Stimulated activated CD8-positive, alpha-beta memory T cell treated with anti-CD3 and anti-CD28 coated beads, Interleukin-12 subunit alpha, Interleukin-12 subunit beta, amount 100 ng/mL, for 4 hours (primary cell): Measurements from ENCODE around the gene CERT1.
A peak's percentile ranks its signal among the peaks of the same experiment; 100 is the strongest.
"Not testable (repeated sequence)": the region's sequence is repeated elsewhere in the genome, so short reads cannot be mapped to it uniquely, and the experiment has no call there.

Source experiments
- DNase-seq: peaks from one replicate; pipeline ENCODE4 v3.0.0-alpha.2; 2020; ENCODE audit warnings: low read depth

CERT1 gene

DNA sequence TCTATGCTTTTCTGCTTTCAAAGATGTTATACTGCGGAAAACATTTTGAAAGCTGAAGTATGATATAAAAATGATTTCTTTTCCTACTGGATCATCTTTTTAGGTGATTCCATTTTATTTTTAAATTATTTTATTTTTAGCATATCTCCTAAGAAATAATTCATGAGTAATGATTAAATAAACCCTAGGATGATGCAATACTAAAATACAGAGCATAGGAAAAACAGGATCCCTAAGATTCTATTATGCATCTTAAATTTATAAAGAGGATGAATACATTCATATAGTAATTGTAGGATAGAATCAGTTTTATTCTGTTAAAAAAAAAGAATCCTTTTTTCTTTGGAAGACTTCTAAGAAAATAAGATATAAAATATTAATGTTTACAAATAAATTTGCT is 11.1 kb upstream of the CERT1 start:
- DNase-seq: no peak

DNA sequence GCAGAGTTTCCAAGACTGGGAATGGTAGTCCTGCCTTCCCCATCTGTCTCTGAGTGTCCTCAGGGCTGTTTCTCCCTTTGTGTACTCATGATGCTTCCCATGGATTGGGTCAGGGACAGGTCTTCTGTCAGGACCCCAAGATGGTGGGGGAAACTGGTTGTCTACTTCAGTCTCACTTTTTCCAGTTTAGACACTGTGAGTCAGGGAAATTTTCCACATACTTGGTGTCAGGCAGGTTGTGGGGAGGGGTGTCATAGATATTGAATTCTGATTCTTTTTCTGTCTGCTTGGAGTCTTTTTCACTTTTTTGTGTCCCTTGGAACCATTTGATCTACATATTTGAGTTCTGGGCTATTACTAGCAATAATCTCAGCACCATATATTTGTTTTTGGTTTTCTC is 10.6 kb upstream of the CERT1 start:
- DNase-seq: no peak

DNA sequence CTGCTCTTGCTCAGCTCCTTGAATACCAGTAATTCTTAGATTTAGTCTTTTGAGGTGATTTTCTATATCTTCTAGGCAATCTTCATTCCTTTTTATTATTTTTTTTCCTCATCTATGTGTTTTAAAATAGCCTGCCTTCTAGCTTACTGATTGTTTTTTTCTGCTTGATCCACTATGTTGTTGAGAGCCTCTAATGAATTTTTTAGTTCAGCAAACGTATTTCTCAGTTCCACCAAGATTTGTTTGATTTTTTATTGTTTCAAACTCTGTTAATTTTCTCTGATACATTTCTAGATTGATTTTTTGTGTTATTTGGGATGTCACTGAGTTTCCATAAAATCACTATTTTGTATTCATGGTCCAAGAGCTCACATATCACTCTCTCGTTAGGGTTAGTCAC is 9.8 kb upstream of the CERT1 start:
- DNase-seq: no peak

DNA sequence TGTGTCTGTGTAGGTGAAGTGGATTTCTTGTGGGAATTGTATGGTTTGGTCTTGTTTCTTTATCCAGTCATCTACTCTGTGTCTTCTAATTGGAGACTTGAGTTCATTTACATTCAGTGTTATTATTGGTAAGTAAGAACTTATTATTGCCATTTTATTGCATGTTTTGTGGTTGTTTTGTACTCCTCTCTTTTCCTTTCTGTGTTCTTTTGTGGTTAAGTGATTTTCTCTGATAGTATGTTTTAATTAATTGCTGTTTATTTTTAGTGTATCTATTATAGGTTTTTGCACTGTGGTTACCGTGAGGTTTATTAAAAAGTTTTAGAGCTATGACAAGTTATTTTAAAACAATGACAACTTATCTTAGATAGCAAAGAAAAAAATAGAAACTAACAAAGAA is 8.3 kb upstream of the CERT1 start:
- no peak for DNase-seq

DNA sequence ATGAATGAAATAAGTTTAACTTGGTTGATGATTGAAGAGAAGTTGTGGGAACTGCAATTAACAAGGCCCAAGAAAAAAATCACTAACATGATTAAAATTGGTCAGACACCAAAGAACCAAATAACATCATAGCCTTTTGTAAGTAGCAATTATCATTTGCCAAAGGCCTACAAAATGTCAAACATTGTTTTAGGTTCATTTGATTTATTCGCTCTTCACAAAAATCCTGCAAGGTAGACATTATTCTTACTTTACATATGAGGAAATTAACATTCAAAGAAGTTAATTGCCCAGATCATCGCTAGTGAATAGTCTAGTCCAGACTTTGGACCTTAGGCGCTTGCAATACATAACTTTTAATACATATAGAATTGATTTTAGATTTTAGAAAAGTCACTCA is 2.9 kb upstream of the CERT1 start:
- no peak for DNase-seq

DNA sequence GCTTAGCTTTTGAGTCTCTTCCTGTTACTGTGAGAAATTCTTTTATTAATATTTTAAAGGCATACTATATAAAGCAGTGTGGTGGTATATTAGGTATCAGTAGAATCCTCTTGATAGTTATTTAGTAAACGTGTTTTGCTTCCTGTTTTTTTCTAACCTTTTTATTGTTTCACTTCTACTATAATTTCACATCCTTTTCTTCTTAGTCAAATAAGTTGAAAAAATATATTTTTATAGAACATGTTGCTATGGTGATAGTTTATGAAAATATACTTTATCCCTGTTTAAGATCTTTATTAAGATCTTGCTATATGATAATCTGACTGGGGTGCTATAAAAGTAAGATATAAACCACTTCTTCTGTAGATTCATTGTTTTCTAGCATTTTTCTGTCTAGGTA is 2.4 kb upstream of the CERT1 start:
- no peak for DNase-seq

DNA sequence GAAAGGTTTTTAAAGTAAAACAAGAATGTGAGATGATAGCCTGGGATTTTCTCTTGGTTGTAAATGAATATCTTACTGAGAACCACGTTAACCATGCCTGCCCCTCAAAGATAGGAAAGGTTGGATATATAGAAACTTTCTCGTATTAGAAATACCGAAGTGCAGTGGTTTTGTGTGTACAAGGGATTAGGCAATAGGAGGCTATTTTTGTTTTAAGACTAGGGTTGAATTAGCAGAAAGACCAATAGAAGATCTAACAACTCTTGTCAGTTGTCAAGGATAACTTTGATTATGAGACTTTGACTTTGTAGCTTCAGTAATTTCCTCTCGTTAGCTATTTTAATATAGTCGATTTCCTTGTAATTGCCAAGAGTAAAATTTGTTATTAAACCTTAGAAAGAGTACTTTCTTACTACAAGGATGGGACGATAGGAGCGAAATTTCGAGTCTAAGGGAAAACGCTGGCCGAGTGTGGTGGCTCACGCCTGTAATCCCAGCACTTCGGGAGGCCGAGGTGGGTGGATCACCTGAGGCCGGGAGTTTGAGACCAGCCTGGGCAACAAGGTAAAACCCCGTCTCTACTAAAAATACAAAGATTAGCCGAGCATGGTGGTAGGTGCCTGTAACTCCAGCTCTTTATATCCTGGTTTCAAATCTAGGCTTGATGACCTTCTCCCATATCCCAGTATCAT is 1.1 kb upstream of the CERT1 start:
- DNase-seq: no peak

DNA sequence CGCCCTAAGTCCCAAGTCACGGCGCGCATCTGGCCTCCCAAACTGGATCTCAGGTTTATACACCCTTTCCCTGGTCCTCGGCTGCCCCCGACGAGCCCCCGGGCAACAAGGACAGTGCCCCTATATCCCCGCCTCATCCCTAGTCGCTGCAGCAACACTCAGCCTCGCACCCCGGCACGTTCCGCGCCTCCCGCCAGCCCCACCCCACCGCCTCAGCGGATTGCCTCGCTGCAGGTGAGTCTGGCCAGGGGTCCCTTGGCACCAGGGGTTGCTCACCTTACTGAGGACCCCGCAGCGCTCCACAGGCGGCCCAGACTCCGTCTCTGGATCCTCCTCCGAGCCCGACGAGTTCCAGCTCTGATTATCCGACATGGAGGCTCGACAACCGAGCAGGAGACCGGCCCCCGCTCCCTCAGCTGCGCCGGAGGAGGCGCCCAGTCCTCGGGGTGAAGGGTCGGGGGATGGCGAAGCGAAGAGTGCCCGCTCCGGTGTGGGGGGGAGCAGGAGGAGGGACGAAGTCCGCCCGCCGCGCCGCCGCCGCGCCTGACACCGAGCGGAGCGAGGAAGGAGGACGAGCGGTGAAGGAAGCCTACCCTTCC is 494 bp downstream of the CERT1 start:
- DNase-seq: peak; percentile 37

DNA sequence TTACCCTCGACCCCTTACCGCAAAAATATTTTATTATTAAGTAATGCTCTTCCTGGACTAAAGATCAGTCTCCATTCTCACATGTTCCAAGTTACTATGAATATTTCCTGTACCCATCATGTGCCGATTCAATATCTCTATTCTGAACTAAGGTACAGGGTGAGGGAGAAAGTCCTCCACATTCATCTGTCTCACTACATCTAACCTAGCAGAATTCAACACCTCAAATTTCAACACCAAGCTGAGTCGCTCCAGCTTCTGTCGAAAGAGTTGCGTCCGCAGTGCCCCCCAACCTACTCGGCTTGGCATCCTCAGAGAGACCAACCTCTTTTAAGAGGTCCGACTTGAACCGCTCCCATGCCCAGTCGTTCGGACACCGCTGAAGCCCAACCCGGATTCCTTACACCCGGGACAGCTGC is 1.0 kb downstream of the CERT1 start:
- DNase-seq: no peak

DNA sequence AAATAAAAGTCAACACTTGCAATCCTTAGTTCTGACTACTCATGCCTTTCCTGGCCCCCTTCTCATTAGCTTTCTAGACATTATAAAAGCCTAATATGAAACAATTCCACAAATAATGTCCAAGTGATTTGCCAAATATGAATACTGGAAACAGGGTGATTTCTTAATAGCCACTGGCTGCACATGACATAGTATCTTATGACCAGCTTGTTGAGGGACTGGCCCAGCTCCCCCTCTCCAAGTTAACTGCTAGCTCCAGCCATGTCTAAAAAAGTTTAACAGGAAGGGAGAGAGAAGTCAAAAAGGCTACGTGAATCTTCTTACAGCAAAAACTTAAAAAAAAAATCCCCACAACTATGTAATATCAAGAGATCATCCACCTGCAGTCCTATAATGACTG is 1.5 kb downstream of the CERT1 start:
- DNase-seq: no peak

DNA sequence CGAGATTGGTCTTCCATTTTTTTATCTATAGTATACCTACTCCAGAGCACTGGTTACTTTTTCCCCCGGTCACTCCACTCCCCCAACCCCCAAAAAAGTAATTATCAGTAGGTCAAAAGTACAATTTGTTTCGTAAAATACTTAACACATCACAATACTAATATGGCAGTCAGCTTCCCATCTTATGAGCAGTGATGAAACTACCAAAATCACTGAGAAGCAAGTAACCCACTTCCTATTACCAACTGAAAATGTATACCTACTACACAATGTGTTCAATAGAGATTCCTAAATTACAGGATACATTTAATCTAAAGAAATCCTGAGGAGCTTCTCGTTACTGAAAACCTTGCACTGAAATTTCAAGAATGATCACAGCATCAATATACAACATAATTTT is 1.9 kb downstream of the CERT1 start:
- no peak for DNase-seq

DNA sequence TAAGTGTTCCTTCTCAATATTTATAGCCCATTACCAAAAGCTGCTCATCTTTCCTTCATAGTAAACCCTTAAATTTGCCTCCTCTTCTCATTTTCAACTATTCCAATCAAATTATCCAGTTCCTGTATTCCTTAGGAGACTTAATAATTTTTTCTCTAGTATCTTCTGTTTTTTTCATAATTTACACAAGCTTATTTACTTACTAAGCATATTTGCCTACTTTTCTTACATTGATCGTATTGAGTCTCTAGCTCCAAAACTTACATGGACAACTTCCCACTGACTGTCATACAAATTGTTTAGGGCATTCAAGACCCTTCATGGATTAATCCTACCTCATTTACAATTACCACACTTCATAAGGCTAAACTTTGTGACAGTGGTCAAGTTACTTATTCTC is 3.6 kb downstream of the CERT1 start:
- DNase-seq: no peak

DNA sequence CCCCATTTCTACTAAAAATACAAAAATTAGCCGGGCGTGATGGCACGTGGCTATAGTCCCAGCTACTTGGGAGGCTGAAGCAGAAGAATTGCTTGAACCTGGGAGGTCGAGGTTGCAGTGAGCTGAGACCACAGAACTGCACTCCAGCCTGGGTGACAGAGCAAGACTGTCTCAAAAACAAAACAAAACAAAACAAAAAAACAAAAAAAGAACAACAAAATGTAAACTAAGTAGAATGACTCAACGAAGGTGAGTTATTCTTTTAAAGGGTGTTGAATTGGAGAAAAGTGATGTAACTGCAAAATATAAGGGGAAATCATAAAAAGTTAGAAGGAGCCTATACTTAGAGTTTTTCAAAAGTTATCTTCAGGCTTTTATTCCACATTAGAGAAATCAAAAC is 6.3 kb downstream of the CERT1 start:
- not testable (repeated sequence) for DNase-seq

DNA sequence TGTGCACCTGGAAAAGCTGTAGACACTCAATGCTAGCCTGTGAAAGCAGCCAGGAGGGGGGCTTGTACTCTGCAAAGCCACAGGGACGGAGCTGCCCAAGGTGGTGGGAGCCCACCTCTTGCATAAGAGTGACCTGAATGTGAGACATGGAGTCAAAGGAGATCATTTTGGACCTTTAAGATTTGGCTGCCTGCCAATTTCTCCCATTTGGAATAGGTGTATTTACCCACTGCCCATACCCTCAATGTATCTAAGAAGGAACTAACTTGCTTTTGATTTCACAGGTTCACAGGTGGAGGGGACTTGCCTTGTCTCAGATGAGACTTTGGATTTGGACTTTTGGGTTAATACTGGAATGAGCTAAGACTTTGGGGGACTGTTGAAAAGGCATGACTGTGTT is 12.6 kb downstream of the CERT1 start:
- DNase-seq: not testable (repeated sequence)

DNA sequence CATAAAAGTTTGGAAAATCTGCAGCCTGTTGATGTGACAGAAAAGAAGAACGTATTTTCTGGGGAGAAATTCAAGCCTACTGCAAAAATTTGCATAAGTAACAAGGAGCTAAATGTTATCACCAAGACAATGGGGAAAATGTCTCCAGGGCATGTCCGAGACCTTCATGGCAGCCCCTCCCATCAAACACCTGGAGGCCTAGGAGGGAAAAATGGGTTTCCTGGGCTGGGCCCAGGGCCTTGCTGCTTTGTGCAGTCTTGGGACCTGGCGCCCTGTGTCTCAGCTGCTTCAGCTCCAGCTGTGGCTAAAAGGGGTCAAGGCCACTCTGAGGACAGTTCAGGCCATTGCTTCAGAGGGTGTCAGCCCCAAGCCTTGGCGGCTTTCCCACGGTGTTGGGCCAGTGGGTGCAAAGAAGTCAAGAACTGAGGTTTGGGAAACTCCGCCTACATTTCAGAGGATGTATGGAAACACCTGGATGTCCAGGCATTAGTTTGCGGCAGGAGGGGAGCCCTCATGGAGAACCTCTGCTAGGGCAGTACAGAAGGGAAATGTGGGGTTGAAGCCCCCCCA is 13.1 kb downstream of the CERT1 start:
- no peak for DNase-seq

DNA sequence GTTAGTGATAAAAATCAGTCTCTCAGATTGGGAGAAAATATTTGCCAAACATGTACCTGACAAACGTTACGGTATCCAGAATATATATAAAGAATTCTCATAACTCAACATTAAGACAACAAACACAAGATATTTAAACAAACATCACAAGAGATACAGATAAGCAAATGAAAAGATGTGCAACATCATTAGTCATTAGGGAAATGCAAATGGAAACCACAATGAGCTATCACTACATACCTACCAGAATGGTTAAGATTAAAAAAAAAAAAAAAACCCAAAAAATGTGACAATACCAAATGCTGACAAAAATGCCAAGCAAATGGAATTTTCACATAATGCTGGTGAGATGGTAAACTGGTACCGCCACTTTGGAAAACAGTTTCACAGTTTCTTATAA is 15.4 kb downstream of the CERT1 start:
- no peak for DNase-seq

DNA sequence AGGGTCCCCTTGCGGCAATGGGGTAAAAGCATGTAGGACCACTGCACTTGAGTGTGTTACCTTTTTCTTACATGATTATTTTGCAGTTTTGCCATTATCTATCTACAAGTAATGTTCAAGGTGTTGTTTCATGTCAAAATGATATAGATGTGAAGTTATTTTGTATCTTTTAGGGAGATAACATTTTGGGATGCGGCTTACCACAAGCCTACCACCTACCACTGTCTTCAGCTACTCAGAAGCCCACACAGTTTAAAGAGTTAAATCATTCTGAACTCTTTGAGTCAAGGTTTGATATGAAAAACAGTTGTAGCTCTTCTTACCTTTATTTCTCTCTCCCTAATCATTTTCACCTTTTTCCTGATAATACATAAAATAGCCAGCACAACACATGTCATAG is 19.8 kb downstream of the CERT1 start:
- no peak for DNase-seq

DNA sequence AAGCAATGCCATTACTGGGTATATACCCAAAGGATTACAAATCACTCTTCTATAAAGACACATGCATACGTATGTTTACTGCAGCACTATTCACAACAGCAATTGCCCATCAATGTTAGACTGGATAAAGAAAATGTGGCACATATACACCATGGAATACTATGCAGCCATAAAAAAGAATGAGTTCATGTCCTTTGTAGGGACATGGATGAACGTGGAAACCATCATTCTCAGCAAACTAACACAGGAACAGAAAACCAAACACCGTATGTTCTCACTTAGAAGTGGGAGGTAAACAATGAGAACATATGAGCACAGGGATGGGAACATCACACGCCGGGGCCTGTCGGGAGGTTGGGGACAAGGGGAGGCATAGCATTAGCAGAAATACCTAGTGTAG is 21.6 kb downstream of the CERT1 start:
- DNase-seq: not testable (repeated sequence)

DNA sequence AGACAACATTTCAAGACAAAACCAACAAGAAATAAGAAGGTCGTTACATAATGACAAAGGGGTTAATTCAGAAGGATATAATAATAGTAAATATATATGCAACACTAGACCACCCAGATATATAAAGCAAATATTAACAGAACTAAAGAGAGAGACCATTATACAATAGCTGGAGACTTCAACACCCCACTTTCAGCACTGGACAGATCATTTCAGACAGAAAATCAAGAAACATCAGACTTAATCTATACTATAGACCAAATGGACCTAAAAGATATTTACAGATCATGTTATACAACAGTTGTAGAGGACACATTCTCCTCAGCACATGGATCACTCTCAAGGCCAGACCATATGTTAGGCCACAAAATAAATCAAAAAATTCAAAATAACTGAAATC is 26.8 kb downstream of the CERT1 start:
- no peak for DNase-seq

DNA sequence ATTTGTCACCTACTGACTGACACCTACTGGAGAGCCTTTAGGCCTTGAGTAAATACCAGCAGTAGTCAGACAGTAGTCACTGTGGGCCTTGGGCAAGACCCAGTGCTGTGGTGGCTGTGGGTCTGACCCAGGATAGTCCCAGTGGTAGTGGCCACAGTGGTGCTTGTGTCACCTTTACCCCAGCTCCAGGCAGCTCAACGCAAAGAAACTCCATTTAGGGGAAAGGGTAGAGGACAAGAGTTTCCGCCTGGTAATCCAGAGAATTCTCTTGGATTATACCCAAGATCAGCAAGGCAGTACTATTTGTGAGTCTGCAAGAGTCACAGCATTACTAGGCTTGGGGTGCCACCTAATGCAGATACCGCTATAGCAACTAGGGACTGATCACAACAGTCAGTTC is 28.9 kb downstream of the CERT1 start:
- no peak for DNase-seq

DNA sequence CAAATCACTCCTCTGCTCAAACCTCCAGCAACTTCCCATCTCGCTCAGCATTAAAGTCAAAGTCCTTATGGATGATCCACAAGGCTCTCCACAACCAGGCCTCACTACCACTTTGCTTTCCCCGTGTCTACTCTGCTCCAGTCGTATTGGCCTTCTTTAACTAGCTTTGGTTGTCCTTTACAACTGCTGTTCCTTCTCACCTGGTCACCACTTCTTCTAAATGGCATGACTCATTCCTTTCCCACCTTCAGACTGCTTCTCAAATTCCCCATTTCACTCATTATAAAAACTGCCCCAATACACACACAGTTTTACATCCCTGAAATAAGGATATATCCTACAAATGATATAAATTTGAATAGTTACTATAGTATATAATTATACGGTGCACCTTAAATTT is 30.4 kb downstream of the CERT1 start:
- no peak for DNase-seq

DNA sequence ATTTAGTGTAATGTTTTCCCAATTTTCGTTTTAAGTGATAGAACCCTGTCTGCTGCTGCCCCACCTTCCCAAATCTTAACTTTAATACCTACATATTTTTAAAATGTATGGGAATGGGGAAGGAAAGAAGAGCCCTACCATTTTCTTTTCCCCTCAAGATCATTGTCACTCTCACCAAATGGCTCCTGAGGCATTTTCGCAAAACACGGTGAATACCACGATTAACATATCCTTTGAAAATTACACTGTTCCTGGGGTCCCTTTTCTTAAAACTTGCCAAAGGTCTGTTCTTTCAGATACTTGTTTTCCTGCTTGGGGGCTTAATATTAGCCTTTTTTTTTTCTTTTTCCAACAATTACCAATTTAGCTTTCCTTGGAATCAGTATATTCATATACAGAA is 36.1 kb downstream of the CERT1 start:
- no peak for DNase-seq

DNA sequence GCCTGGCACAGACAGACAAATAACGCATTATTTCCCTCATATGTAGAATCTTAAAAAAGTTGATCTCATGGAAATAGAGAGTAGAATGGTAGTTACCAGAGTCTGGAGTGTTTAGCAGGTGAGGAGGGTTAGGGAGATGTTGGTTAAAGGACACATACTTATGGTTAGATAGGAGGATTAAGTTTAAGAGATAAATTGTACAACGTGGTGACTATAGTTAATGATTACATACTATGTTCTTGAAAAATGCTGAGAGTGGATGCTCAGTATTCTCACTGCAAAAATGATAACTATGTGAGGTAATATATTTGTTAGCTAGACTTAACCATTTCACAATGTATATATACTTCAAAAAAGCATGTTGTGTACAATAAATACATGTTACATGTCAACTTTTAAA is 38.0 kb downstream of the CERT1 start:
- no peak for DNase-seq

DNA sequence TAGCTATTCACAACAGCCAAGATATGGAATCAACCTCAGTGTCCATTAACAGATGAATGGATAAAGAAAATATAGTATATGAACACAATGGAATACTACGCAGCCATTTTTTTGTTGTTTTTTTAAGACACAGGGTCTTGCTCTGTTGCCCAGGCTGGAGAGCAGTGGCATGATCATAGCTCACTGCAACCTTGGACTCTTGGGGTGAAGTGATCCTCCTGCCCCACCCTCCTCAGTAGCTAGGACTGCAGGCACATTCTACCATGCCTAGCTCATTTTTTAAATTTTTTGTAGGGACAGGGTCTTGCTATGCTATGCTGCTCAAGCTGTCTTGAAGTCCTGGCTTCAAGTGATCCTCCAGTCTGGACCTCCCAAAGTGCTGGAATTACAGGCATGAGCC is 38.5 kb downstream of the CERT1 start:
- no peak for DNase-seq
